C4-2B (cell line): ENCODE data around the gene WDFY2.

Source experiments
- H3K27ac ChIP-seq: fragments of 450-650 bp; 2 replicates; pipeline ENCODE4 v1.5.1; 2017
- CTCF ChIP-seq: fragments of 450-650 bp; conservative IDR thresholded peaks from 2 replicates; pipeline ENCODE4 v1.5.1; 2017; ENCODE audit warnings: mild to moderate bottlenecking
- ZFX ChIP-seq: fragments of 450-650 bp; IDR thresholded peaks from 2 replicates; pipeline ENCODE4 v1.6.1; 2017

The WDFY2 gene

GRCh38 chr13:51628059-51628852 lies 44.0 kb downstream of the WDFY2 start:
- H3K27ac ChIP-seq = no peak overlapping the region
- TF ChIP-seq CTCF = no peak
- no peak for TF ChIP-seq ZFX

GRCh38 chr13:51629491-51630287 lies 45.4 kb downstream of the WDFY2 start:
- TF ChIP-seq ZFX (no peak), CTCF (no peak)
- no peak overlapping the region for H3K27ac ChIP-seq

GRCh38 chr13:51630288-51630615 lies 46.0 kb downstream of the WDFY2 start:
- no peak overlapping the region for H3K27ac ChIP-seq
- no peak for TF ChIP-seq ZFX
- TF ChIP-seq CTCF = no peak

GRCh38 chr13:51632591-51633362 lies 48.5 kb downstream of the WDFY2 start:
- TF ChIP-seq ZFX (no peak), CTCF (no peak)
- H3K27ac ChIP-seq = no peak overlapping the region

GRCh38 chr13:51635137-51635878 lies 51.0 kb downstream of the WDFY2 start:
- no peak for TF ChIP-seq ZFX
- no peak for TF ChIP-seq CTCF
- H3K27ac ChIP-seq = no peak overlapping the region; the same call in 1 of the 2 replicates

- TF ChIP-seq ZFX (no peak), CTCF (no peak)
- H3K27ac ChIP-seq = peak overlapping the region; percentile 50; the same call in 1 of the 2 replicates
These were observed 52.2 kb downstream of the WDFY2 start for GRCh38 chr13:51636349-51636890.
